Measurements from ENCODE around the gene TMEM35B. TPM values are rescaled to one million over a fixed set of nuclear protein-coding genes. Genes with fewer than 3 reads are reported as not detected.

TMEM35B gene
- polyA plus RNA-seq, 1 experiment: 79.5 TPM

DNA sequence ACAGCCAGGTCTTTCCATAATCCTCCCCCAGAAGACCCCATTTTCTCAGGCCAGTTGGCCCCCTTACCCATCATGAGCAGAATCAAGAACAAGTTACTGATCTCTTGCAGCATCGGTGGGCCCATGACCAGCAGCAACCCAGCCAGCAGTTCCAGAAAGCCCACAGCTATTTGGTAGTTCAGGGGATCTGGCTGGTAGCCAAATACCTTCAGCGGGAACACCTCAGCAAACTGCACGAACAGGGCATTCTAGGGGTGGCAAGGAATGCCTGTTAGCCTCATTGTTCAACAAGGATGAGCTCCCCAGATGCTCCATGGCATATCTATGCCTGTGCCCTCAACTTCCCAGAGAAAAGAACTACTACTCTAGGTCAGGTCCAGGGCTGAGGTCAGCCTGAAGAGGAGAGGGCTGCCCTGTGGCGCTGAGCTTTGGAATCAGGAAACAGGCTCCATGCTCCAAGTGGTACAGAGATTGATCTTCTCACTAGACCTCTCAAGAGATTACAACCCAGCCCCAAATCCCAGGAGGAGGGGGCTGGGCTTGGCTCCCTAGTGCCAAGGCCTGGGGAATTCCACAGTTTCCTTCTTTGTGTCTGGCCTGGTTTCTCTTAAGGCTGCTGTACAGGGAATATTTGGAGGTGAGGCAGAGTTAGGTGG, 1.3 kb downstream of the TMEM35B start:
- TF ChIP-seq, protein P1, sequence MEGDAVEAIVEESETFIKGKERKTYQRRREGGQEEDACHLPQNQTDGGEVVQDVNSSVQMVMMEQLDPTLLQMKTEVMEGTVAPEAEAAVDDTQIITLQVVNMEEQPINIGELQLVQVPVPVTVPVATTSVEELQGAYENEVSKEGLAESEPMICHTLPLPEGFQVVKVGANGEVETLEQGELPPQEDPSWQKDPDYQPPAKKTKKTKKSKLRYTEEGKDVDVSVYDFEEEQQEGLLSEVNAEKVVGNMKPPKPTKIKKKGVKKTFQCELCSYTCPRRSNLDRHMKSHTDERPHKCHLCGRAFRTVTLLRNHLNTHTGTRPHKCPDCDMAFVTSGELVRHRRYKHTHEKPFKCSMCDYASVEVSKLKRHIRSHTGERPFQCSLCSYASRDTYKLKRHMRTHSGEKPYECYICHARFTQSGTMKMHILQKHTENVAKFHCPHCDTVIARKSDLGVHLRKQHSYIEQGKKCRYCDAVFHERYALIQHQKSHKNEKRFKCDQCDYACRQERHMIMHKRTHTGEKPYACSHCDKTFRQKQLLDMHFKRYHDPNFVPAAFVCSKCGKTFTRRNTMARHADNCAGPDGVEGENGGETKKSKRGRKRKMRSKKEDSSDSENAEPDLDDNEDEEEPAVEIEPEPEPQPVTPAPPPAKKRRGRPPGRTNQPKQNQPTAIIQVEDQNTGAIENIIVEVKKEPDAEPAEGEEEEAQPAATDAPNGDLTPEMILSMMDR (IDR thresholded peaks at IDR 0.05; ENCODE audit: insufficient read depth, low read depth, low read length): no peak
- no peaks in the 10 kb centered on the region for H3K27me3 ChIP-seq (ENCODE audit: control insufficient read depth, insufficient read depth, low read length)
- DNase-seq (ENCODE audit: low read depth): no peak
- peaks cover 3% of the 10 kb centered on the region; the same call in 1 of the 2 replicates for H3K36me3 ChIP-seq (ENCODE audit: control insufficient read depth, insufficient read depth, low read length)
- POLR2A ChIA-PET: no interaction called here
- CTCF ChIA-PET: interaction anchor here (1.5 to 2.6 kb wide), 2 partner anchors 11 to 117 kb away, joined by 6 to 7 read pairs; no protein-coding TSS in a partner anchor
- H3K4me3 ChIP-seq (ENCODE audit: low read depth, low read length): peak overlapping the region; percentile 58

DNA sequence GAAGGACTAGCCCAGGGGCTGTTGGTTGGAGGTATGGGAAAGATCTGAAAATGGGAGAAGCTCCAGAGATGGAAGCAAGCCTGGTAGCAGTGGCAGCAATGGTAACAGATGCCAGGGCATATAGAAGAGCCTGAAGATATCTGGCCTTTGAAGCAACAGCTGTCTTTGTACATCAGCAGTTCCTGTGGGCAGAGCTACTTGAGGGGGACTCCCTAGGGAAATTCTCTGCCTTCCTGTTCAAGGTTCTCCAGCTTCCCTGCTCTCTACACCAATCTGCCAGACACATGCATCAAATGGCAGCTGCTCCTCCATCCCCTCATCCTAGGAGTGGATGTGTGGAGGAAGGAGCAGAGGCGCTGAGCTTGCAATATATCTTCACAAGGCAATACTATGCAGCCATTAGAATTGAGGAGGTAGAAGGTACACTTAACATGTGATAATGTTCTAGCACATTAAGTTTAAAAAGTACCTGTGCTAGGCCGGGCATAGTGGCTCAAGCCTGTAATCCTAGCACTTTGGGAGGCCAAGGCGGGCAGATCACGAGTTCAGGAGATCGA, 2.2 kb downstream of the TMEM35B start:
- Histone ChIP-seq H3K4me3 (ENCODE audit: low read depth, low read length) (no peak overlapping the region), H3K27me3 (ENCODE audit: control insufficient read depth, insufficient read depth, low read length) (no peaks in the 10 kb centered on the region), H3K36me3 (ENCODE audit: control insufficient read depth, insufficient read depth, low read length) (peaks cover 3% of the 10 kb centered on the region; the same call in 1 of the 2 replicates)
- TF ChIP-seq, protein P1 (IDR thresholded peaks at IDR 0.05; ENCODE audit: insufficient read depth, low read depth, low read length): no peak
- ChIA-PET CTCF (interaction anchor here (1.1 kb wide), 1 partner anchor 117 kb away, joined by 3 read pairs; no protein-coding TSS in a partner anchor), POLR2A (no interaction called here)
- DNase-seq (ENCODE audit: low read depth): no peak

DNA sequence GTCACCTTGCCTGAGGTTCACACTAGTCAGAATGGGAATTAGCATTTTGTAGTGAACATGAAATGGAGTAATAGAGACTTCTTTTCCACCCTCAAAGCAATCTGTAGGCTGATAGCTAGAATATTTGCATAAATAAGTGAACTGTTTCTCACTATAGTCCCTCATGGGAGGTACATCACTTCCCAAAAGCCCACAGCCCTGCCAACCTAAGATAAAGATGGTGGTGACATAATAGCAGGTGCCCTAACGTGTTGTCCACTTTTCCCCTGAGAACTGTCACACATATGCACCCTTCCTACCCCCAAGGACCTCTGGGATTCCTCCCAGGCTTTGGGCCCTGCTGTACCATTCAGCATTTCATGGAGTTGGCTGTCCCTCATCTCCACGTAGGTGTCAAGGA, 4.4 kb downstream of the TMEM35B start:
- POLR2A ChIA-PET: no interaction called here
- TF ChIP-seq, protein P1 (IDR thresholded peaks at IDR 0.05; ENCODE audit: insufficient read depth, low read depth, low read length): no peak
- CTCF ChIA-PET: interaction anchor here (1.9 kb wide), 1 partner anchor 114 kb away, joined by 5 read pairs; no protein-coding TSS in a partner anchor
- DNase-seq (ENCODE audit: low read depth): no peak
- Histone ChIP-seq H3K27me3 (ENCODE audit: control insufficient read depth, insufficient read depth, low read length) (no peaks in the 10 kb centered on the region), H3K36me3 (ENCODE audit: control insufficient read depth, insufficient read depth, low read length) (peaks cover 5% of the 10 kb centered on the region), H3K4me3 (ENCODE audit: low read depth, low read length) (no peak overlapping the region)

DNA sequence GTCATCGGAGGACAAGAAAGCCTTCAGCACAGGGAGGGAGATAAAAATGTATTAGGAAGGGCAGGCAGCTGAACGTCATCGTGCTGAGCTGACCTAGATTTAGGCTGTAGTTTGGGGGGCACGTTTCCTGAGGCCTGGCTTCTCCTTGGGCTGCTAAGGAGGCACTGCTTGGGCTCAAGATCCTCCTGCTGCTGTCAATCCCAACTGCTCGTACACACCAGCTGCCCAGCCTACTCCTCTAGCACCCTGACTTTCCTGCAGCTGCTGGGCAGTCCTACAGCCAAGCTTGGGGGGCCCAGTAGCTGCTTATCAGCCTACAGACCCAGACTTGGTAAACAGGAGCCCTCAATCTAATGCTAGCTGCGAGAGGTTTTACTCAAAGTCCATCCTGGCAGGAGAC, 6.2 kb downstream of the TMEM35B start:
- Histone ChIP-seq H3K27me3 (ENCODE audit: control insufficient read depth, insufficient read depth, low read length) (no peaks in the 10 kb centered on the region), H3K4me3 (ENCODE audit: low read depth, low read length) (no peak overlapping the region), H3K36me3 (ENCODE audit: control insufficient read depth, insufficient read depth, low read length) (peaks cover 5% of the 10 kb centered on the region)
- TF ChIP-seq, protein P1 (IDR thresholded peaks at IDR 0.05; ENCODE audit: insufficient read depth, low read depth, low read length): no peak
- no peak for DNase-seq (ENCODE audit: low read depth)
- CTCF ChIA-PET: no interaction called here
- POLR2A ChIA-PET: no interaction called here

DNA sequence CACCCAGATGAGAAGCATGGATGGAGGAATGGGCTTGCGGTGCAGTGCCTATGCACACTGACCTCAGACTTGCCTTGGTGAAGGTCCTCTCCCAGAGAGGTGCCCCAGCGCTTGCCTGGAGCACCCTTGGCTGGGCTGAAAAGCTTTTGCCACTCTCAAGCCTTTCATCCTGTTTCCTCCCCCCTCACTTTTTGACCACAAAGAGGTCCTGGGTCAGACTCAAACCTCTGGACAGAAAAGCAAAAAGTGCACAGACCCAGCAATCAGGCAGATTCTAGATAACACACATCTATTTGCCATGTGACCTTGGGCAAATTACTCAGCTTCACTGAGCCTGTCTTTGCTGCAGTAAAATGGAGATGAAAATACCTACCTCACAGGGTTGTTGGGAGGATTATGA, 7.3 kb downstream of the TMEM35B start:
- TF ChIP-seq, protein P1 (IDR thresholded peaks at IDR 0.05; ENCODE audit: insufficient read depth, low read depth, low read length): no peak
- DNase-seq (ENCODE audit: low read depth): no peak
- ChIA-PET CTCF (no interaction called here), POLR2A (no interaction called here)
- Histone ChIP-seq H3K4me3 (ENCODE audit: low read depth, low read length) (no peak overlapping the region), H3K36me3 (ENCODE audit: control insufficient read depth, insufficient read depth, low read length) (peaks cover 5% of the 10 kb centered on the region), H3K27me3 (ENCODE audit: control insufficient read depth, insufficient read depth, low read length) (no peaks in the 10 kb centered on the region)

Data from BJ (cell line).